Mesothelial cell of epicardium (in vitro differentiated cells): ENCODE measurements around the gene BUB3. TPM values are rescaled to one million over a fixed set of nuclear protein-coding genes. Genes with fewer than 3 reads are reported as not detected.
"Not testable (repeated sequence)": the region's sequence is repeated elsewhere in the genome, so short reads cannot be mapped to it uniquely, and the experiment has no call there.

Source experiments
- DNase-seq, 2 experiments: peaks; one replicate each; pipeline ENCODE4 v3.0.0; 2021; ENCODE audit warnings: low spot score in 2 of 2; ENCODE audit not compliant: unreplicated experiment in 2 of 2
- H3K27ac Mint-ChIP-seq: 2 replicates; pipeline ENCODE4 v1.8.0; 2021; ENCODE audit warnings: mixed read lengths
- H3K27me3 Mint-ChIP-seq: 2 replicates; pipeline ENCODE4 v1.8.0; 2021; ENCODE audit warnings: low read depth, mixed read lengths
- H3K36me3 Mint-ChIP-seq: 2 replicates; pipeline ENCODE4 v1.8.0; 2021; ENCODE audit warnings: mixed read lengths
- H3K4me1 Mint-ChIP-seq: 2 replicates; pipeline ENCODE4 v1.8.0; 2021; ENCODE audit warnings: mixed read lengths
- H3K4me3 Mint-ChIP-seq: 2 replicates; pipeline ENCODE4 v1.8.0; 2021; ENCODE audit warnings: mild to moderate bottlenecking, moderate library complexity, mixed read lengths
- H3K9me3 Mint-ChIP-seq: 2 replicates; pipeline ENCODE4 v1.8.0; 2021; ENCODE audit warnings: mixed read lengths
- CTCF ChIP-seq: fragments of 200-600 bp; sonication (generic); IDR thresholded peaks from one replicate; pipeline ENCODE4 v1.5.0; 2021; ENCODE audit warnings: antibody characterized with exemption; ENCODE audit not compliant: unreplicated experiment
- total RNA-seq: library from RNA; stranded (reverse); gene quantifications from 3 replicates; pipeline ENCODE4 v1.2.1, GENCODE V29; 2021

The BUB3 gene
- total RNA-seq, 1 donor from 2014 or later, result 71.5 TPM

- no peaks in the 10 kb centered on the region for H3K27me3 Mint-ChIP-seq
- H3K36me3 Mint-ChIP-seq, result peaks cover 23% of the 10 kb centered on the region
- DNase-seq, result no peak
- no peak overlapping the region for H3K27ac Mint-ChIP-seq
- H3K4me1 Mint-ChIP-seq, result no peaks in the 10 kb centered on the region
- TF ChIP-seq CTCF, result no peak
- H3K9me3 Mint-ChIP-seq, result no peaks in the 10 kb centered on the region
- H3K4me3 Mint-ChIP-seq, result no peak overlapping the region
Observed at GRCh38 chr10:123166618-123167017, 12.4 kb downstream of the BUB3 start.

GRCh38 chr10:123170961-123171360 lies 16.8 kb downstream of the BUB3 start:
- no peak overlapping the region for H3K4me3 Mint-ChIP-seq
- H3K36me3 Mint-ChIP-seq, result peaks cover 9% of the 10 kb centered on the region
- no peak overlapping the region for H3K27ac Mint-ChIP-seq
- H3K27me3 Mint-ChIP-seq, result no peaks in the 10 kb centered on the region
- no peaks in the 10 kb centered on the region for H3K4me1 Mint-ChIP-seq
- DNase-seq, result no peak
- no peak for TF ChIP-seq CTCF
- no peaks in the 10 kb centered on the region for H3K9me3 Mint-ChIP-seq

GRCh38 chr10:123171616-123172015 lies 17.4 kb downstream of the BUB3 start:
- not testable (repeated sequence) for DNase-seq, H3K4me3 Mint-ChIP-seq, H3K9me3 Mint-ChIP-seq, H3K27ac Mint-ChIP-seq, H3K27me3 Mint-ChIP-seq, H3K4me1 Mint-ChIP-seq, H3K36me3 Mint-ChIP-seq

- H3K4me3 Mint-ChIP-seq, result no peak overlapping the region
- peaks cover 14% of the 10 kb centered on the region for H3K36me3 Mint-ChIP-seq
- H3K4me1 Mint-ChIP-seq, result no peaks in the 10 kb centered on the region
- peaks cover 12% of the 10 kb centered on the region for H3K9me3 Mint-ChIP-seq
- H3K27ac Mint-ChIP-seq, result no peak overlapping the region
- TF ChIP-seq CTCF, result no peak
- H3K27me3 Mint-ChIP-seq, result no peaks in the 10 kb centered on the region
- DNase-seq, result no peak
Observed at GRCh38 chr10:123175389-123176387, 21.5 kb downstream of the BUB3 start.

GRCh38 chr10:123178390-123178789 lies 24.2 kb downstream of the BUB3 start:
- peaks cover 16% of the 10 kb centered on the region for H3K36me3 Mint-ChIP-seq
- not testable (repeated sequence) for H3K27ac Mint-ChIP-seq, H3K4me3 Mint-ChIP-seq, H3K4me1 Mint-ChIP-seq, DNase-seq, H3K27me3 Mint-ChIP-seq
- H3K9me3 Mint-ChIP-seq, result peaks cover 18% of the 10 kb centered on the region

GRCh38 chr10:123180101-123181090 lies 26.2 kb downstream of the BUB3 start:
- no peak overlapping the region for H3K27ac Mint-ChIP-seq
- peaks cover 34% of the 10 kb centered on the region for H3K9me3 Mint-ChIP-seq
- peaks cover 28% of the 10 kb centered on the region for H3K36me3 Mint-ChIP-seq
- no peak overlapping the region for H3K4me3 Mint-ChIP-seq
- H3K27me3 Mint-ChIP-seq, result no peaks in the 10 kb centered on the region
- H3K4me1 Mint-ChIP-seq, result no peaks in the 10 kb centered on the region
- no peak for TF ChIP-seq CTCF
- DNase-seq, result no peak
